GM19467 (cell line): ENCODE measurements around the gene ARMC9.
A peak's percentile ranks its signal among the peaks of the same experiment; 100 is the strongest.
"Not testable (repeated sequence)": the region's sequence is repeated elsewhere in the genome, so short reads cannot be mapped to it uniquely, and the experiment has no call there.

Source experiments
- ATAC-seq: cut with Tn5 transposase; IDR thresholded peaks from one replicate; pipeline ENCODE4 v1.9.1; 2021; ENCODE audit warnings: mild to moderate bottlenecking, moderate library complexity; ENCODE audit not compliant: unreplicated experiment

Gene ARMC9

DNA sequence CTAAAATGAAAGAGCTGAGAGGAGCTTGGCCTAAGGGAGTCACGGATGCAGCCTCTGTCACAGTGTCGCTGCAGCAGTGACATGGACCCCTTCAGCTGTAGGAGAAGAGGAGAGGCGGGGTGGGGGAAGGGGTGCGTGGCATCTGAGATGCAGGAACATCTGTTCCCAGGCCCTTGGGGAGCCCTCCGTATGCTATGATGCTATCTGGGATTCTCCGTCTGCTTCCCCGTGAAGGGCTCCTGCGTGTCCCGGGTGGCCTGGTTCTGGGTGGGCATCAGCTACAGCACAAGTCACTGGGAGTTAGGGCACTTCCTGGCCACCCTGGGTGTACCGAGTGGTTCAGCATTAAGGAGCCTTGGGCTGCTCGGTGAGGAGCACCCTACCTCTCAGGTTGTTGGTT, 161.5 kb downstream of the ARMC9 start:
- no peak for ATAC-seq

DNA sequence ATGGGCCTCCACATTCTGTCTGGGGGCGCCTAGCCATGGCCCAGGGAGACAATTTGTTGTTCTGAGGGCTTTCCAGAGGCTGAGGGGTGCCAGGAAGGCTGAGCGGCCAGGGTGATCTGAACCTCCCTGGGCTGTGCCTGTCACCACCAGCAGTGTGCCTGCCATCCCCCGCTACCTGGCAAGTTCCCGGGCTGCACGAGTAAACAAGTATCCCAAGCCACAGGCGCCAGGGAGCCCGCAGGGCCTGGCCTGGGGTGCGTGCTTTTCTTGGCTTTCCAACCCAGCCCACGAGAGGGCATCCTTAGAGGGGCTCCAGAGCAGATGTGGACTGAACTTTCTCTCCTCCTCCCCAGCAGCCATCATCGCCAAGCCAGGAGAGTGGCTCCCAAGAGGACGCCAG, 162.0 kb downstream of the ARMC9 start:
- no peak for ATAC-seq

DNA sequence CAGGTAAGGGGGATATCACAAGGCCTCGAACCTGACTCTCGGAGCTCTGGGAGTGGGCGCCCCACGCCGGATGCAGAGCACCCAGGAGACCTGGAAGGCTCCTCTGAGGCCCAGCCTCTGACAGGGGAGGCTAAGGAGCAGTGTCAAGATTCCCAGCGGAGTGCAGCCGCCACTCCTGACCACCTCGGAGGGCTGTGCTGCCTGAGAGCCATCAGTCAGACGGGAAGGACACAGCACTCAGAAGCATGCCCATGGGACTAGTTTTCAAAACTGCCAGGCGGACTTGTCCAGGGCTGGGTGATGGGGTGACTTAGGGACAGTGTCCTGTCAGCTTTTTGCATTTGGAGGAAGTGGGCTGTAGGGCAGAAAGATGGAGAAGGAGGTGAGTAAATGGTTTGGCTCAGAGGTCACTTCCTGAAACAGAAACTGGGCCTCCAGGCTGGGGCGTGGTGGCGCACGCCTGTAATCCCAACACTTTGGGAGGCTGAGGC, 162.5 kb downstream of the ARMC9 start:
- no peak for ATAC-seq

DNA sequence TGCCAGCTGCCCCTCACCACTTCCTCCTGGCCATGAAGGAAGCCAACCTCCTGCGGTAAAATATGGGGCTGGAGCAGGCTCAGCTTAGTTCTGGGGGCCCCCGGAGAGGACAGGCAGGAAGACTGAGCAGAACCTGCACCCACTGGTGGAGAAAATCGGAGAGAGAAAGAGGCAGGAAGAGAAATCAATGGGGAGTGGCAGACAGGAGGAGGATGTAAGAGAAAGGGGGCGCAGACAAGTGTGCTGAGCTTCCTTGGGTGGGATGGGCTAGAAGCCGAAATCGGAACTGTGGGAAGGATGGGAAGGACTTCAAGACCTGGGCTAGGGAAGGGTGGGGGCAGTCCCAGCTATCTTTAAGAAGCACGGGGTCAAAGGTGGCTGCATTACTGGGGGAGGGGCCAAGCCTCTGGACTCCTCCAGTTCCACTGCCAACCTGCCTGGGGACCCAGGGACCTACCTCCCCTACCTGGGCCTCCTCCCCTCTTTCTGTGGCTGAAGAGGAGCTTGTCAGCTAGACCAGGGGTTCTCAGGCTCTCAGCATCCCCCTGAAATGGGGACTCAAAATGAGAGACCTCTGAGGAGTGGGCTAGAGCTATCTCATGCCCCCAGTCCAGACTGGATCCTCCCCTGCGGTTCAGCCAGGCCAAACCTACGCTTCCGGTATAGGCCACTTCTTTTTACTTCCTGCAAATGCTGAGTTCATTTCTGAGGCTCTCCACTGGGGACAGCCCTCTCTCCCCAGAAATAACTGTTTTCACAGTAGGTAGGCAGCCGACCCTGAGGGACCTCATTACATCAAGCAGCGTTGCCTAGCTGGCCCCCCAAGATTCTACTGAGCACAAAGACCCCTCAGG, 163.5 kb downstream of the ARMC9 start:
- ATAC-seq, result peak; percentile 84

DNA sequence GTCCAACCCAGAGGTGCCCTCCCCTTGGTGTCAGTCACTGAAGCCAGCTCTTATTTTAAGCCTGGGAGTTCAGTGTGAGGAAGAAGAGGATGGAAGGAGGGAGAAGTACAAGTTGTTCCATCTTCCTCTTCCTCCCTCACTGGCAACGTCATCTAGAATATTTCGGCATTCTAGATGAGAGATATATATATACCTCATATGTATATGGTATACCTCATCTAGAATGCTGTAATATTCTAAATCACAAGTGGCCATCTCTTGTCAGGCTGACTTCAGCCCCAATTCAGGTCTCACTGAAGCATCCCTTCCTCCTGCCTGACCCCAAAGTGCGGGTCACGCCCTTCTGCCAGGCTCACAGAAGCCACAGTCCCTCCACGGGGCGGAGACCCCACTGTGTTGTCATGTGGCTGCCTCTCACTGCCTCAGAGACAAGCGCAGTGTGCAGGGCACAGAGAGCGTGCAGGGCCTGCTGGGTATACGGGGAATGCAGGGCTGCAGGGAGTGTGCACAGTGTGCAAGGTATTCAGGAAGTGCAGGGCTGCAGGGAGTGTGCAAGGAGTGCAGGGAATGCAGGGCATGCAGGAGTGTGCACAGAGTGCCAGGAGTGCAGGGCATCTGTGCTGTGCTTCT, 164.2 kb downstream of the ARMC9 start:
- peak; percentile 31 for ATAC-seq

DNA sequence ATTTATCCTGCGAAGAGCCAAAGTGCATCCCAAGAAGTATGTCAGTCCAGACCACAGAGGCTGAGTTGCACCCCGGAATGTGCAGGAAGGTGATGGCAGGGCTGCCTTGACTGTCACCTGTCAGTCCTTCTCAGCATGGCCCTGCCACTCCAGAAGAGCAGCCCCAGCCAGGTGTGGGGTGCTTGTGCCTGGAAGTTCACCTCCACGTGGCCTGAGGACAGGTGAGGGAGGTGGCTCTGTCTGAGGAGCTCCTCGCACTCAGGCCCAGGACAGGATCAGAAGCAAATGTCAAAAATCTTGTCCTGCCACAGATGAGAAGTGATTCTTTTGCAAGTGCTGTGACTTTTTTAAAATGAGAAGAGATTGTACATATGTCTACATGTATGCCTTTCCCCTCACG, 165.6 kb downstream of the ARMC9 start:
- no peak for ATAC-seq

DNA sequence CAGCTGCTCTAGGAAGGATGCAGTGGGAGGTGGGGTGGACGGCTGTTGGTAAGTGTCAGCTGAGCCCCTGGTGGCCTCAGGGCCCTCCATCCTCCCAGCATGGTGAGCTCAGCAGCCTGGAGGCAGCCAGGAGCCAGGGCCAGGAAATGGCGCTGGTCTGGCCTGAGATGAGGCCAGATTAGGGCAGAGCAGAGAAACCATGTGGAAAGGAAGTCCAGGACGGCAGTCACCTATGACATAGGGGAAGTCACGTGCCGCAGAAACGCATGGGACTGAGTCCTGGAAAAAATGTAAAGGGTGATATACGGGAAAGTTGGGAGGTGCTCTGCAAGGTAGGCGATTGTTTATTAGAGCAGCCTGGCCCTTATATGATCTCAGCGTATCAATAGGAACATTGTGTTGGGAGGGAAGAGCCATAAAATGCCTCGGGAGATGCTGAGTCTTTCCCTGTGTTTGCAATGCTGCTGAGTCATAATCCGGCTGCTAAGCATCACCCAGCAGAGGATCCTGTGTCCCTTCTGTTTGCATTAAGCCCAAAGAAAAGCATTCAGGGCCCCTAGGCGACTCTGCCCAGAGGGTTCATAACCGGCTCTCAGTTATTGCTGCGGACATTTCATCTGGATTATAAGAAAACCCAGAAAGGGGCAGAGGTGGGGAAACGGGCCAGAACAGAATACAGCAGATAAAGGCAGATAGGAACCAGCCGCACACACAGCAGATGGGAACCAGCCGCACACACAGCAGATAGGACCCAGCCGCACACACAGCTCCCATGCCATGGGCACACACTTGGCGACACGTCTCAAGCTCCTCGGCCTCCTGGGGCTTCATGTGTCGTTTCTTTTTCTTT, 166.8 kb downstream of the ARMC9 start:
- no peak for ATAC-seq

DNA sequence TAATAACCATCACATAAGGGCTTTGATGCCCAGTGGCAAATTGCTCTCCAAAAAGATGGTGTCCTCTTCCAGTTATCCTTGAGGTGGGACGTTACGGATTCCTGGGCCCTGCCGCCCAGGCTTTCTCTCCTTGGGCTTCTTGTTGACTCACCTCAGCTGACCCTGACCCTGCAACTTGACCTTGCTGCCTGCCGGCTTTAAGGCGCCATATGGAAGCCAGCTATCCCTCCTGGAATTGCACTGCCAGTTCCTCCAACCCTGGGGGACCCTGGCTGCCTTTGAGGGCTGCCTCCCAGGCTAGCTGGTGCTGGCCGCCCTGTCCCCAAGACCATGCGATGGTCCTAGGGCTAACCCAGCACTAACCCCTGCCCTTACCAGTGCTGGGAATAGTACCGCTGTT, 168.7 kb downstream of the ARMC9 start:
- no peak for ATAC-seq

DNA sequence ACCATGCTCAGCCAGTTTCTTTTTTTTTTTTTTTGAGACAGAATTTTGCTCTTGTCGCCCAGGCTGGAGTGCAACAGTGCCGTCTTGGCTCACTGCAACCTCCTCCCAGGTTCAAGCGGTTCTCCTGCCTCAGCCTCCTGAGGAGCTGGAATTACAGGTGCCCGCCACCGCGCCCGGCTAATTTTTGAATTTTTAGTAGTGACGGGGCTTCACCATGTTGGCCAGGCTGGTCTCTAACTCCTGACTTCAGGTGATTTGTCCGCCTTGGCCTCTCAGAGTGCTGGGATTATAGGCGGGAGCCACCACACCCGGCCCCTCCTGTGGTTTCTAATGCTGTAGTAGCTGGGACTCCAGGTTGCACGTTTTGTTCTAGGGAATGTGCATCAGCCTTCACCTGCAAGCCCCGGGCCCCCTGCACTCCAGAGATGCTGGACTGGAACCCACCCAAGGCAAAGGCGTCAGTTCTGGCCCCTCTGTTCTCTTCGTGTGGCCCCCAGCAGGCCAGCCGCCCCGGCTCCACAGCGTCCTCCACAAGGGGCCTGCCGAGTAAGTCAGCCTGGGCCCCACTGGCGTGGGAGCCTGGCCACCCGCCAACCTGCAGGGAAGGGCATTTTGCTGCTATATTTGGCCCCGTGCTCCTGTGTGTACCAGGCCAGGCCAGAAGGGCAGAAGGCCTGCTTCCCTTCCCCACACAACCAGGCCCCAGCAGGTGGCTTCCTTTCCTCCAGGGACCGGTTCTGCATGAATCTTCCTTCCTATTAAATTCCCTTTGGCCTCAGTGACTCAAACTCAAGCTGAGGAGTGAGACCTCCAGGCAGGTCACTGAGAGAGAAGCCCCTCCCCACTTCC, 171.4 kb downstream of the ARMC9 start:
- no peak for ATAC-seq

DNA sequence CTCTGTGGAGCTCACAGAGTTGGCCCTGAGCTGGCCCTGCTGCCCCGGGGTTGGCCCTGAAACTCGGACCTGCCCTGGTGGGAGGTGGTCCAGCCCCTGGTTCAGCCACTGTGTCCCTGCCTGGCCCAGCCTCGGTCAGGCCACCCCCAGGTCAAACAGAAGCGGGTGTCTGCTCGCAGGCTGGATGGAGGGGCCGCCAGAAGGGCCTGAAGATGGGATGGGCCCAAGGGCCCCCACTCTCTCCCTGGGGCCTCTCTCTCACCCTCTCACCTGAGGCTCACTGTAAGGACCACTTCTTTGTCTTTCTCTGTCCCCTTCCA, 172.0 kb downstream of the ARMC9 start:
- no peak for ATAC-seq

DNA sequence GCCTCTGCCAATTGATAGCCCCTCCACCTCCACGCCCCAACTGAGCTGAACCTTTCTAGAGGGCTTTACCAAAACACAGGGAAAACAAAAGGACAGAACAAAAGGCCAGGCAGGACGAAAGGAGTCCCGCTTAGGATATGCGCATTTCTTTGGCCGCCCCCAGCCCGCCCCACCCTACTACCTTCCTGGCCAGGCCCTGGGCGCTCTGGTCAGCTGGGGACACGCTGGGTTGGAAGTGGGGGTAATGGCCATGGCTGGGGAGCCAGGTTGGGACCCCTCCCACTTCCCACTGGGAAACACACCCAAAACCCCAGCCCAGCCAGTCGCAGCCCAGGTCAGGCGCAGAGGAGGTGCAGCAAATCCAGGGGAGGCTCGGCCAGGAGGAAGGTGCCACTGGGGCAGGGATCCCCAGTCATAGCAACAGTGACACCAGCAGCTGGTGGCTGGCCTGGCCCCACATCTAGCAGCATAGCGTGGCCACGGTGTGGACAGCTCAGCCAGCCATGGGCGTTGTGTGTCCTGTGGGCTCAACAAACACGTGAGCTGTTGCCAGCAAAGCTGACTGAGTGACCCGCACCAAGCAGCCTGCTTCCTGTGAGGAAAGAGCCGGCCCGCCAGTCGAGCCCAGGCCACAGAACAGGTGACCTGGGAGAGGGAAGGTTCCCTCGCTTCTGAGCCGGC, 172.5 kb downstream of the ARMC9 start:
- no peak for ATAC-seq

DNA sequence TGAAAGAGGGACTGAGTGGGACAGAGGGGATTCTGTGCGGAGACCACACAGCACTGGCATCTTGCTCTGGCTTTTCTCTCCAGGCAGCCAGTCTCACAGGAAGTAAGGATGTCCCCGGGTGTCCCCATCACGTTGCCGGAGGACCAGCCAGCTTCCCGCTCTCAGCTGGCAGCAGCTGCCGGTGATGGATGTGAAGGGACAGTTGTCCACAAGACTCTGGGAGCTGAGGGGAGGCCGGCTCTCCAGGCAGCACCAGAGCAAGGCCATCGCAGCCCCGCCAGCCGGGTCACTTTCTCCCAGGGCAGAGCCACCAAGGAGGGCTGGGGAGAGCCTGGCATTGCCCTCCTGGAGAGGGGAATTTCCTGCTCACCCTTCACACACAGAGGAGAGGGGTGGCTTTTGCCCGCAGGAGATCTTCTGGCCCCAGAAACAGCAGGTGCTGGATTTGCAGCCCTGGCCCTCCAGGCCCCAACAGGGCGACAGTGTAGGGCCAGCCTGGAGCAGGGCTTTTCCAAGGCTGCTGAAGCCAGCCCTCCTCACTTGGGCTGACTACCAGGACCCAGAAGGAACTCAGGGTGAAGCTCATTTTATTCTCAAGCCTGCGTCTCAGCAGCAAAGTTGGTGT, 173.1 kb downstream of the ARMC9 start:
- no peak for ATAC-seq

DNA sequence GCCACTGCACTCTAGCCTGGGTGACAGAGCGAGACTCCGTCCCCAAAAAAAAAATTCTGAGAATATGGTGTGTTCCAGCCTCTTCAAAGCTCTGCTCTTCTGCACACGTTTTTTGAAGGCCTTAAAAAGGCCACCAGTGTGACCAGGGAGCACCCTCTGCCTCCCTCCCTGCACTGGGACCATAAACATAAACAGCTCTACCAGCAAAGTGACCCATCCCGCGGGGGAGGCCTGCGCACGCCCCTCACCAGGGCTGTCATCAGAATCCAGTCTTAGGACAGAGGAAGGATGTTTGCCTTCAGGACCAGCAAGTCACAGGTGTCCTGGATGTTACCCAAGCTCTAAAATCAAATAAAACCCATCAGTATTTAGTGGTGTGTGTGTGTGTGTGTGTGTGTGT, 173.9 kb downstream of the ARMC9 start:
- no peak for ATAC-seq

DNA sequence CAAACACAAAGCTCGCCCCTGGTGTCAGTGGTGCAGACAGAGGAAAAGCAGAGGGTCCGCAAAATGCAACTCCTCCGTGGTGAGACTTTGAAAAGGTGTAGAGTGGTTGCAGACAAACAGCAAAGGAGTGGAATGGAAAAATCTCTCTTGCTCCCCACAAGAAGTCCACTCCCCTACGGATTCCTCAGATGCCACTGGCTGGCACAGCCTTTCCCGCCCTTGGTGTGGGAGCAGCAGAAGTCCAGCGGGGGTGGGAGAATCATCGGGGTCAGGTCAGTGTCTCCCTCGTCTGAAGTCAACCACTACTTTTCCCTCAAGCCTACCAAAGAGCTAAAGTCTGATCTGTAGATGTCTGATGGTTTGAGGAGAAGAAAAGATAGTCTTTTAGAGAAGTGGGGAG, 174.8 kb downstream of the ARMC9 start:
- ATAC-seq, result no peak

DNA sequence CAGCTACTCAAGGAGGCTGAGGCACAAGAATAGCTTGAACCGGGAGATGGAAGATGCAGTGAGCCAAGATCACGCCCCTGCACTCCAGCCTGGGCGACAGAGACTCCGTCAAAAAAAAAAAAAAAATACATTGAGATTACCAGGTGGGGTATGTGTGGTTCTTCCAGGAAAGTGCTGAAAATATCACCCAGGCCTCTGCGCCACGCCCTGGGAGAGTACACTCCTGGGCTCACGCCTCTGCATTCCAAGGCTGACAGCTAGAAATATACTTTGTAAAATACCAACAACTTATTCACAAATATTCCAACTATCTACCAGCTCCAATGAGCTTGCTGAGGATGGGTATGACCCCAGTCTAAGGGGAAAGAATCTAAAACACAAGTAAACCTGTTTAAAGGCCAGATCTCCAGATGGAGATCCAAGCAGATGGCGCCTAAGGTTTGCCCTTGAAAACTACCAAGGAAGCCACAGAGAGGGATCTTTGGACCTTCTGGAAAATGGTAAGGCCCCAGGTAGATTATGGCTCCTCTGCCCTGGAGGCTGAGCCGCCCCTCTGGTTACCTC, 175.4 kb downstream of the ARMC9 start:
- no peak for ATAC-seq

DNA sequence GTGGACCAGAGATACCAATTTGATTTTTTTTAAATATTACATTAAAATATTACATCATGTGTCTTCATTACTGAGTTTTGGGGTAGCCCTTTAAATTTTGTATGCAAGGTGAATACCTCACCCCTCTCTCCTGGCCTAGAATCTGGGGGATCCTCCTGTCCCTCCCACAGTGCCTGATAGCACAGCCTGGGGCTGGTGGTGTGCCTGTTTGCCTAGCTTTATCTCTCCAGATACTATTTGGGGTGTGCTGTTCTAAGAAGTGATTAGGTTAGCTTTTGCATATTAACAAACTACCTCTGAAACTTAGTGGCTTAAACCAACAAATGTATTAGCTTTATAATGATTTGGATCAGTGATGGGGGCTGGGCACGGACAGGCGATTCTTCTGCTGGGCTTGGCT, 176.3 kb downstream of the ARMC9 start:
- no peak for ATAC-seq

DNA sequence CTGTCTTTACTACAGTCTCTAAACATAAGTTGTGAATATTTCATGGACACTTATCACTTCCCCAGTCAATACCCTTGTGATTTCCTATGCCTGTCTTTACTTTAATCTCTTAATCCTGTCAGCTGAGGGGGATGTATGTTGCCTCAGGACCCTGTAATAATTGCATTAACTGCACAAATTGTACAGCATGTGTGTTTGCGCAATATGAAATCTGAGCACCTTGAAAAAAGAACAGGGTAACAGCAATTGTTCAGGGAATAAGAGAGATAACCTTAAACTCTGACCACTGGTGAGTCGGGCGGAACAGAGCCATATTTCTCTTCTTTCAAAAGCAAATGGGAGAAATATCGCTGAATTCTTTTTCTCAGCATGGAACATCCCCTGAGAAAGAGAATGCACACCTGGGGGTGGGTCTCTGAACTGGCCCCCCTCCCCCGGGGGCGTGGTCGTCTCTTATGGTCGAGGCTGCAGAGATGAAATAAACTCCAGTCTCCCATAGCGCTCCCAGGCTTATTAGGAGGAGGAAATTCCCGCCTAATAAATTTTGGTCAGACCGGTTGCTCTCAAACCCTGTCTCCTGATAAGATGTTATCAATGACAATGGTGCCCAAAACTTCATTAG, 177.7 kb downstream of the ARMC9 start:
- ATAC-seq, result not testable (repeated sequence)

DNA sequence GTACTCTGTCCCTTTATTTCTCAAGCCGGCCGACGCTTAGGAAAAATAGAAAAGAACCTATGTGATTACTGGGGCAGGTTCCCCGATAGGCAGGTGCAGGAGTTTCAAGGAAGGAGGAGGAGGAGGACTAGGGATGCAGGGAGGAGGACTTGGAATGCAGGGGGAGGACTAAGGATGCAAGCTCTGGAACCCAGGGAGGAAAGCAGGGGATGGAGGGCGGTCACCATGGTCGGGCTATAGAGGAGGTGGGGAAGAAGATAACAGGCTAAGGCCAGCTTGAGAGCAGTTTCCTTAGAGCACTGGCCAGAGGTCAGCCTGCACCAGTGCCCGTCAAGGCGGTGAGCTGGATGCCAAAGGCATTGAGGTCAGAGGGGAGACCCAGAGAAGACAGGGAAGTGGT, 178.4 kb downstream of the ARMC9 start:
- no peak for ATAC-seq
